Measurements from ENCODE around the gene IQGAP2.

DNA sequence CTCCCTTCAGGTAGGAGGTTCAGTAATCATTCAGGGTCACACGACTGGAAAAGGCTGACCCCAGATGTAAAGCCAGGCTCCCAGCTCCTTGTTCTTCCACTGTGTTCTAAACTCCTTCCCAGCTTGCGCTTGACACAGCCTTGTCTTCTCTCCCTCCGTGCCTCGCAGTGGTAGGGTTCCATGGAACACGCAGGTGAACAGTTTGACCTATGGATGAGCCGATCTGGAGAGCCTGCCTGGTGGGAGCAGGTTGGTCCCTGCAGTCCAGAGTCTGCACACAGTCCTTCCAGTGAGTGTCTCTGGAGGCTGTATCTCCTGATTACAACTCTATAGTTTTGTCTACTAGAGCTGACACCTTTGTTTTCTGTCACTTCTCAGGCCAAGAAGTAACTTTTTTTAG lies 85.9 kb downstream of the IQGAP2 start:
- TF ChIP-seq POLR2AphosphoS5 (IDR thresholded peaks at IDR 0.05; ENCODE audit: borderline replicate concordance, low read depth, low read length), result no peak
- no peak for TF ChIP-seq EZH2 (IDR thresholded peaks at IDR 0.05)
